HG03159 (cell line): ENCODE measurements around the gene FGFRL1.

Experiments used
- ATAC-seq: cut with Tn5 transposase; IDR thresholded peaks from one replicate; pipeline ENCODE4 v1.9.1; 2021; ENCODE audit warnings: mild to moderate bottlenecking, moderate library complexity; ENCODE audit not compliant: unreplicated experiment

Gene FGFRL1

DNA sequence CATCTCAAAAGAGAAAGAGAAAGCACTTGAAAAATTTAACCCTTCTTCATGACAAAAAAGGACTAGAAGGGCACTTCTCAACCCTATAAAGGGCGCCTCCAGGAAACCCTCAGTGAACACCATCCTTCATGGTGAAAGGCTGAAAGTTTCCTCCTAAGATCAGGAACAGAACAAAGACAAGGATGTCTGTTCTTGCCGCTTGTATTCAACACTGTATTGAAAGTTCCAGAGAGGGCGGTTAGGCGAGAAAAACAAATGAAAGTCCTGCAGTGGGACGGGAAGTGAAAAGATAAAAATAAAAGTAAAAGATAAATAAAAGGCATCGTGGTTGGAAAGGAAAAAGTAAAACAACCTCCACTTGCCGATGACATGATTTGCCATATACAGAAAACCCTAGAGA lies 51.0 kb downstream of the FGFRL1 start:
- ATAC-seq: no peak

GRCh38 chr4:1065732-1066131 lies 54.3 kb downstream of the FGFRL1 start:
- no peak for ATAC-seq

DNA sequence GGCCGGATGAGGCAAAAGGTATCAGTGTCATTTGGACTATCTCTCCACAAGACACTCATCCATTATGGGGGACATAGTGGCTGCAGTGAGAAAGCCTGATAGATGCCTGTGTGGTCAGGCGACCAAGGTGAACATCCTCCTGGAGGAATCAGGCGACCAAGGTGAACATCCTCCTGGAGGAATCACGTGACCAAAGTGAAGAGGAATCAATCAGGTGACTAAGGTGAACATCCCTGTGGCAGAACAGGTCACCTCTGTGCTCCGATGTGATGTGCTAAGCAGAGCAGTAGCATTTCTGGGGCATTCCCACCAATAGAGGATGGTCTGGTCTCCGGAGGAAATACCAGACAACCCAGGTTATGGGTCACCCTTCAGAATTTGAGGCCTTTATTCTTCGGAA lies 58.0 kb downstream of the FGFRL1 start:
- no peak for ATAC-seq

DNA sequence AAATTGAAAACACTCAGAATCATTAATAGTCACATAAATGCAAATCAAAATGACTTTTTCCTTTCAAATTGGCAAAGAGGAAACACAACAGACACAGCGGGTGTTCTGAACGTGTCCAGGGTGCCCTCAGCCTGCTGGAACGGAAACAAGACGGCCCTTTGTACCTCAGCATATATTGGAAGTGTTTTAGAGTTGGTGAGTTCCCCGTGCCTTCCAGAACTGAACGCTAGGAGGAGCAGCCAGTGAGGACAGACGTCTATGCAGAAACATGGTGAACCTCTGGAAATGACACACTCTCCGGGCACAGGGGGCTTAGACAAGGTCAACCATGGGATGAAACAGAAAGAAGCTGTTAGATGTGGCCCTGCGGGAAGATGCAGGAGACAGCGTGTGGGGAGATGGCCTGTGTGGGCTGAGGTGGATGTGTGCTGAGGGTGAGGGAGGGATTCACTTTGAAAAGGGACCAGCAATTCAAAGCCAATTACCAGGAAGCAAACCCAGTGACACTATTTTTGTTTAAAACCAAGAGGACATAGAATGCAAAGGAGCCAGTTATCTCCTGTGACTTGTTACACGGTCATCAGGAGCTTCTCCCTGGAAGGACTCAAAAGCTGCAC lies 61.5 kb downstream of the FGFRL1 start:
- ATAC-seq: no peak

DNA sequence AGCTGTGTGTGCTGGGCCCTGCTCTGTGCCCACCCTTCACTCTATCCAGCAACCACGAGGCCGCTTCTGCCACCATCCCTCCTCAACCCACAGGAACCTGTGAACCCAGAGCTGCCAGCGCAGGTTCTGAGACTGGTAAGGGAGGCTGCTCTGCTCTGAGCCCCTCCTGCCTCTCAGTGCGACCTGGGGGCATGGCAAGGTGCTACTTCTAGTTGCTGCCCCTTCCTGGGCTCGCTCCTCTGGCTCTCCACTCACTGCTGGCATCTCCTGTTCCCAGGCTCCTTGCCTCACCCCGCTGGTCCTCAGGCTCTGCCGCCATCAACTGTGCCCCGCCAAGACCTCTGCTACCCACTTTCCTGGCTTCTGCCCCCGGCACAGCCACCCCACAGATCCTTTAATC lies 62.7 kb downstream of the FGFRL1 start:
- ATAC-seq: no peak

DNA sequence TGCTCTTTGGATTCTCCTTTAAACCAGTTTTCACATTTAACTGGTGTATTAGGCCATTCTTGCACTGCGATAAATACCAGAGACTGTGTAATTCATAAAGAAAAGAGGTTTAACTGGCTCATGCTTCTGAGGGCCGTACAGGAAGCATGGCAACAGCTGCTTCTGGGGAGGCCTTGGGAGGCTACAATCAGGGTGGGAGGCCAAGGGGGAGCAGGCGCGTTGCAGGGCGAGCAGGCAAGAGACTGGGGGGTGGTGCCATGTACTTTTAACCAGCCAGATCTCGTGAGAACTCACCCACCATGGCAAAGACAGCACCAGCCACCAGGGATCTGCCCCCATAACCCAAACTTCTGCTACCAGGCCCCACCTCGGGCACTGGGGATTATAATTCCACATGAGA lies 63.8 kb downstream of the FGFRL1 start:
- ATAC-seq: no peak

- no peak for ATAC-seq
Observed at GRCh38 chr4:1075809-1076699, 64.6 kb downstream of the FGFRL1 start.
